ENCODE data around the gene STX16.
"Not testable (repeated sequence)": the region's sequence is repeated elsewhere in the genome, so short reads cannot be mapped to it uniquely, and the experiment has no call there.

The STX16 gene

DNA sequence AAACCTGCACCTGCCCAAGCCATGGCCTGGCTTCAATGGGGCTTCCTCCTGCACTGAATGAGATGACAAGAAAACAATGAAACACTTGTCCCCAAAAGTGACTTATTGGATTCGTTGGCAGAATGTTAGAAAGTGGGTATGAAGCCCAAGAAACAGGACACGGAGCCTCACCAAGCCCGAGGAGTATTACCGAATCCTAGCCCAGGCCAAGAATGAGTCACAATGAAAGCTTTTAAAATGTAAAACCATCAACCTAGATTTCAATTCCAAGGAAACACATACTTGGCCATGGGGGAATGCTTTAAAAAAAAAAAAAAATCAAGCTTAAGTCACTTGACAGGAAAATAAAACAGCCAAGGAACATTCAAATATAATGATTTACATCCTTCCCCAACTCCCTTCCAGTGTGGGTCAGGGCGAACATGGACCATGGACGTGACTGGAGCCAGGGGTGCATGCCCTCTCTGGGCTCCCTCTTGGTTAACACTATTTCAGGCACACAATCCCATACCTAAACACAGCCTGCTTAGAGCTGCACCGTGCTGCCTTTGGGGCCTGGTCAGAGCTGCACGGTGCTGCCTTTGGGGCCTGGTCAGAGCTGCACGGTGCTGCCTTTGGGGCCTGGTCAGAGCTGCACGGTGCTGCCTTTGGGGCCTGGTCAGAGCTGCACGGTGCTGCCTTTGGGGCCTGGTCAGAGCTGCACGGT lies 3.1 kb upstream of the STX16 start:
- no peak for TF ChIP-seq CSDC2 (CRISPR knock-in tag; IDR thresholded peaks at IDR 0.05)
- no peak for TF ChIP-seq TSHZ2 (CRISPR knock-in tag; IDR thresholded peaks at IDR 0.05)
- TF ChIP-seq, protein P1, sequence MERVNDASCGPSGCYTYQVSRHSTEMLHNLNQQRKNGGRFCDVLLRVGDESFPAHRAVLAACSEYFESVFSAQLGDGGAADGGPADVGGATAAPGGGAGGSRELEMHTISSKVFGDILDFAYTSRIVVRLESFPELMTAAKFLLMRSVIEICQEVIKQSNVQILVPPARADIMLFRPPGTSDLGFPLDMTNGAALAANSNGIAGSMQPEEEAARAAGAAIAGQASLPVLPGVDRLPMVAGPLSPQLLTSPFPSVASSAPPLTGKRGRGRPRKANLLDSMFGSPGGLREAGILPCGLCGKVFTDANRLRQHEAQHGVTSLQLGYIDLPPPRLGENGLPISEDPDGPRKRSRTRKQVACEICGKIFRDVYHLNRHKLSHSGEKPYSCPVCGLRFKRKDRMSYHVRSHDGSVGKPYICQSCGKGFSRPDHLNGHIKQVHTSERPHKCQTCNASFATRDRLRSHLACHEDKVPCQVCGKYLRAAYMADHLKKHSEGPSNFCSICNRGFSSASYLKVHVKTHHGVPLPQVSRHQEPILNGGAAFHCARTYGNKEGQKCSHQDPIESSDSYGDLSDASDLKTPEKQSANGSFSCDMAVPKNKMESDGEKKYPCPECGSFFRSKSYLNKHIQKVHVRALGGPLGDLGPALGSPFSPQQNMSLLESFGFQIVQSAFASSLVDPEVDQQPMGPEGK (CRISPR knock-in tag; IDR thresholded peaks at IDR 0.05; ENCODE audit: borderline replicate concordance), result no peak
- TF ChIP-seq TCF4 (CRISPR knock-in tag; IDR thresholded peaks at IDR 0.05; ENCODE audit: borderline replicate concordance), result no peak
- TF ChIP-seq ZFP30 (CRISPR knock-in tag; IDR thresholded peaks at IDR 0.05), result no peak
- no peak for TF ChIP-seq OSR1 (CRISPR knock-in tag; IDR thresholded peaks at IDR 0.05)
- no peak for TF ChIP-seq CSRNP3 (CRISPR knock-in tag; IDR thresholded peaks at IDR 0.05)
- no peak for TF ChIP-seq ZNF8 (CRISPR knock-in tag; IDR thresholded peaks at IDR 0.05)
- no peak for TF ChIP-seq ZNF70 (CRISPR knock-in tag; IDR thresholded peaks at IDR 0.05)
- TF ChIP-seq ESRRG (CRISPR knock-in tag; IDR thresholded peaks at IDR 0.05), result no peak
- TF ChIP-seq ISL1 (CRISPR knock-in tag; IDR thresholded peaks at IDR 0.05), result no peak
- no peak for TF ChIP-seq BACH2 (CRISPR knock-in tag; IDR thresholded peaks at IDR 0.05; ENCODE audit: borderline replicate concordance)
- TF ChIP-seq PPARA (CRISPR knock-in tag; IDR thresholded peaks at IDR 0.05; ENCODE audit: borderline replicate concordance), result no peak
- no peak for TF ChIP-seq RARB (CRISPR knock-in tag; IDR thresholded peaks at IDR 0.05)
- no peak for TF ChIP-seq ZC3H10 (CRISPR knock-in tag; IDR thresholded peaks at IDR 0.05)
- TF ChIP-seq ARNTL (CRISPR knock-in tag; IDR thresholded peaks at IDR 0.05; ENCODE audit: borderline replicate concordance, low read depth), result no peak
- ATAC-seq, result peak; percentile 44

- not testable (repeated sequence) for ATAC-seq
These were observed 2.6 kb upstream of the STX16 start for GRCh38 chr20:58648502-58648825.

- no peak for ATAC-seq
- no peak for TF ChIP-seq TSHZ2 (CRISPR knock-in tag; IDR thresholded peaks at IDR 0.05)
- no peak for TF ChIP-seq ZFP3 (CRISPR knock-in tag; IDR thresholded peaks at IDR 0.05)
- TF ChIP-seq ZNF70 (CRISPR knock-in tag; IDR thresholded peaks at IDR 0.05), result no peak
- TF ChIP-seq PPARA (CRISPR knock-in tag; IDR thresholded peaks at IDR 0.05; ENCODE audit: borderline replicate concordance), result no peak
- TF ChIP-seq BACH2 (CRISPR knock-in tag; IDR thresholded peaks at IDR 0.05; ENCODE audit: borderline replicate concordance), result no peak
These were observed 1.5 kb upstream of the STX16 start for GRCh38 chr20:58649288-58650180.

All from SK-N-SH treated with all-trans-retinoic acid at 6 μM for 48 hours (cell line).